ENCODE measurements around the gene CD52. TPM values are rescaled to one million over a fixed set of nuclear protein-coding genes. Genes with fewer than 3 reads are reported as not detected.
"Not testable (repeated sequence)": the region's sequence is repeated elsewhere in the genome, so short reads cannot be mapped to it uniquely, and the experiment has no call there.

CD52 gene
- total RNA-seq, 1 donor from 2014 or later: 4.6 TPM

DNA sequence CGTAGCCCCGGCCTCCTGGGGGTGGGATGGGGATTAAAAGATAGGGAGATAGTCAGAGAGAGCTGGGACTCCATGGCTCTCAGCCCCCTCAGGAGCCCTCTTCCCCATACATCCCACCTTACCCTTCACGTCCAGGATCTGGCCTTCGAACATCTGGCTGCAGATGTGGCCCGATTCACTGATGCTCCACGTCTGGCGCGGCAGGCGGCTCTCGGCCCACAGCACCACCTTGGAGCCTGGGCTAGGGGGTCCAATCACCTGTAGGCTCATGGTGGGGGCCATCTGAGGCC lies 4.2 kb downstream of the CD52 start:
- intact Hi-C loops (cut with DNase I): loop anchor here (5.0 to 10.0 kb wide), 3 partner anchors 155 to 287 kb away; partner anchors contain the start of genes C1orf232 and ZNF593
- no peak for DNase-seq (ENCODE audit: low spot score)

DNA sequence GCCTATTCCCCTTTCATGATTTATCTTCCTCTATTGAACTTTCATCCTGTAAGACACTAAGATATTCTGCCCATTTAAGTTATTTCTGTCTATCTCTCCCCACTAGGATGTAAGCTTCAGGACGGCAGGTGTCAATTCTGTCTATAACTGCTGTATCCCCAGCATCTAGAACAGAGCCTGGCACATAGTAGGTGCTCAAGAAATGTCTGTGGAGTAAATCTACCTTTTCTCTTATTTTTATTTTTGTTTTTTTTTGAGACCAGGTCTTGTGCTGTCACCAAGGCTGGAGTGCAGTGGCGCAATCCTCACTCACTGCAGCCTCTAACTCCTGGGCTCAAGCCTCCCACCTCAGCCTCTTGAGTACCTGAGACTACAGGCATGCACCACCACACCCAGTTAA lies 5.6 kb downstream of the CD52 start:
- intact Hi-C loops (cut with DNase I): loop anchor here (5.0 to 10.0 kb wide), 3 partner anchors 156 to 289 kb away; partner anchors contain the start of genes C1orf232 and ZNF593
- no peak for DNase-seq (ENCODE audit: low spot score)

GRCh38 chr1:26324550-26324949 lies 6.8 kb downstream of the CD52 start:
- intact Hi-C loops (cut with DNase I): loop anchor here (5.0 to 10.0 kb wide), 3 partner anchors 157 to 290 kb away; partner anchors contain the start of genes C1orf232 and ZNF593

GRCh38 chr1:26327956-26328362 lies 10.2 kb downstream of the CD52 start:
- DNase-seq (ENCODE audit: low spot score): no peak
- intact Hi-C loops (cut with DNase I): loop anchor here (10.0 kb wide), 1 partner anchor 293 kb away; no protein-coding TSS in a partner anchor

More at GRCh38 chr1:26324550-26324949, 6.8 kb downstream of the CD52 start:
- DNase-seq (ENCODE audit: low spot score): no peak

DNA sequence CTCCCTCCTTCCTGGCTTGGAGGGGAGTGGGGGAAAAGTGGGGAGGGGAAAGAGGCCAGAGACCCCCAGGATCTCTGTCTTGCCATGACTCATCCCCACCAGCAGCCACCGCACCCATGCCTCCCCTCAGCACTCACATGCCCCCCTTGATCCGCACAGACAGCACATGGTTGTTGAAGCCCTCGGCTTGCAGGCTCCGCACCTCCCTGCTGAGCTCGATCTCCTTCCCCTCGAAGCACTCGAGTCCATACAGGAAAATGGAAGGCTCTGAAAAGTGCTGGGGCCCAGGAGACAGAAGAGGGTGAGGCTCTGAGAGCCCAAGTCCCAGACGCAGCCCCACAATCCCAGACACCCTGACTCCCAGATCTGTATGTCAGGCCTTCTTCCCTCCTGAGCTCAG lies 10.8 kb downstream of the CD52 start:
- no peak for DNase-seq (ENCODE audit: low spot score)
- intact Hi-C loops (cut with DNase I): loop anchor here (10.0 kb wide), 1 partner anchor 294 kb away; no protein-coding TSS in a partner anchor

- intact Hi-C loops (cut with DNase I): loop anchor here (10.0 kb wide), 1 partner anchor 295 kb away; no protein-coding TSS in a partner anchor
Observed at GRCh38 chr1:26329380-26329779, 11.6 kb downstream of the CD52 start.

DNA sequence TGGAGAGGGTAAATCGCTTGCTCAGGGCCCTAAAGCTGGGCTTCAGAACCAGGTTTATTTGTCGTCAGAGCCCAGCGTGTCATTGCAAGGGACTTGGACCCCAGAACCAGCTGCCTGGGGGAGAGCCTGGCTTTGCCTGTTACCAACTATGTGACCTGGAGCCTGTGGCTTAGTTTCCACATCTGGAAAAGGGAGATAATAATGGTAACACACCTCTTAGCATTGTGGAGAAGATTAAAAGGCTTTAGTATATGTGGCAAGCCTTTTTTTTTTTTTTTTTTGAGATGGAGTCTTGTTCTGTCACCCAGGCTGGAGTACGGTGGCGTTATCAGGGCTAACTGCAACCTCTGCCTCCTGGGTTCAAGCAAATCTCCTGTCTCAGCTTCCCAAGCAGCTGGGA lies 12.5 kb downstream of the CD52 start:
- no peak for DNase-seq (ENCODE audit: low spot score)
- intact Hi-C loops (cut with DNase I): no loop called here

More at GRCh38 chr1:26329380-26329779, 11.6 kb downstream of the CD52 start:
- DNase-seq (ENCODE audit: low spot score): not testable (repeated sequence)

DNA sequence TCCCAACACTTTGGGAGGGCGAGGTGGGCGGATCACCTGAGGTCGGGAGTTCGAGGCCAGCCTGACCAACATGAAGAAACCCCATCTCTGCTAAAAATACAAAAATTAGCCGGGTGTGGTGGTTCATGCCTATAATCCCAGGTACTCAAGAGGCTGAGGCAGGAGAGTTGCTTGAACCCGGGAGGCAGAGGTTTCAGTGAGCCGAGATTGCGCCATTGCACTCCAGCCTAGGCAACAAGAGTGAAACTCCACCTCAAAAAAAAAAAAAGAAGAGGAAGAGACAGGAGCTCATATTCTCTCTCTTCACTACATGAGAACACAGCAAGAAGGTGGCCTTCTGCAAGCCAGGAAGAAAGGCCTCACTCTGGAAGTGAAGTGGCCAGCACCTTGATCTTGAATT lies 15.6 kb downstream of the CD52 start:
- intact Hi-C loops (cut with DNase I); DNase-seq (ENCODE audit: low spot score): not testable (repeated sequence)

- intact Hi-C loops (cut with DNase I): no loop called here
- no peak for DNase-seq (ENCODE audit: low spot score)
Observed at GRCh38 chr1:26335774-26336476, 18.2 kb downstream of the CD52 start.

DNA sequence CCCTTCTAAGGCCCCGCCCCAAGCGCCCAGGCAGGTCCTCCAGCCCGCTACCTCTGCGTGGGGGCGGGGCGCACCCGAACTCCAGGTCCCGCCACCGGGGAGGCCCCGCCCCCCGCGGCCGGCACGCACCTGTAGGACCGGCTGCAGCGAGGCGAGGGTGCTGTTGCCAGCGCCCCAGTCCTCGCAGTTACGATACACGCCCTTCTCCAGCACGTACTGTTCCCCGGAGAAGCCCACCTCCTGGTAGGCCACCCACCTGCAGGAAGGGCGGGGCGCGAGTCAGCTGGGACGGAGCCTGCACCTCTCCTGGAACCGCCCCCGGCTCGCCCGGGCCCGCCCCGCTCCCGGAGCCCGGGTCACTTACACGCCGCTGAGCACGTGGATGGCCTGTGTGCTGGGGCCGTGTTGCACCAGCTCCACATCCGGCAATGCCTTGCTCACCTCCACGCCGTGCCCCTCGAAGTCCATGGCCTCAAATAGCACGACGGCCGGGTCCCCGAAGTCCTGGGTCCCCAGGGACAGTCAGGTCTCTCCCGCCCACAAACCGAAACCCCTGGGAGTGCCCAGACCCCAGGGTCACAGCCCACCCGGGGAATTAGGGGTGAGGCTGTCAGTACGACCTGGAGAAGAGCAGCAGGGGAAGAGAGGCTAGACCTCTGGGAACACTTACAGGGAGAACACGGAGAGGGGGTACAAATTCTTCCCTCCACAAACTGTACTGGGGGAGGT lies 18.9 kb downstream of the CD52 start:
- intact Hi-C loops (cut with DNase I): no loop called here
- DNase-seq (ENCODE audit: low spot score): peak; percentile 92

DNA sequence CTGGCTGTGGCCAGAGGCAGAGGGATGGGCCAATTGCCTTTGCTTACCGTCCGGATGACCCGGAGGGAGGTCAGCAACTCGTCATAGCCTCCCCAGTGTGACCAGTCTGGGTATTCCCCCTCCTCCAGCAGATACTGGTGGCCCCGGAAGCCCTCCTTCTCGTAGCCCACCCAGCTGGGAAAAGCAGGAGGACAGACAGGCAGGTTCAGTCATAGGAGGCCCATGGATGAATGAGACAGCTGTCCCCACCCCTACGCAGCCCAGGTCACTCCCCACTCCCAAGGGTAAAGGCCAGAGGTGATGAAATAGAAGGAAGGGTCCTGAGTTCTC lies 19.4 kb downstream of the CD52 start:
- DNase-seq (ENCODE audit: low spot score): no peak
- intact Hi-C loops (cut with DNase I): no loop called here

DNA sequence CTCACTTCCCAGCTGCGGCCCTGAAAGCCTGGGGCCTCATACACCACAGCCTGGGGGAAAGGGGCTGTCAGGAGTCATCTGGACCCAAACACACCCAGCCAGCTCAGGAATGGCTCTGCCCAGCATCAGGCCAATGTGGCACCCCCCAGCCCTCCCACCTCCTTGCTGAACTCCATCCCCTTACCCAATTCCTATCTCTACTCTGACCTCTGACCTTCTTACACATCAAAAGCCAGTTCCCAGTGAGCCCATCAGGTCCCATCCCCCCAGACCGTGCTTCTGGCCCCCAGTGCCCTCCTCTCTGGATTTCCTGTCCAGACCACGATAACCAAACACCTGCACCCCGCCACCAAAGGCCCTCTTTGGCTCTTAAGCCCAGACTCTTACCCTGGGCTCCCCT lies 19.9 kb downstream of the CD52 start:
- intact Hi-C loops (cut with DNase I): no loop called here
- no peak for DNase-seq (ENCODE audit: low spot score)

DNA sequence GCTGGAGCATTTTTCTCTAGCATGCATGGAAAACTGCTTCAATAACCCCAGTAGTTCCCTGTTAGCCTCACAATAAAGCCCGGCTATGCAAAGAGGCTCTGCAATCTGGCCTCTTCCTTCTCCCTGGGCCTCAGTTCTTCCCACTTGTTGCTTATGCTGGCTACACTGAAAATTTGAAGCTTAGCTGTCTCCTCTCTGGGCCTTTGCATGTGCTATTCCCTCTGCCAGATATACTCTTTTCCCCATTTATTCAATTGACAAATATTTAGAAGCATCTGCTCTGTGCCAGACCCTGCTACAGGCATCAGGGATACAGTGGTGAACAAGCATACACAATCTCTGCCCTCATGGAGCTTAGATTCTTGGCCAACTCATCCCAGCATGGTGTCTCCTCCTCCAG lies 20.9 kb downstream of the CD52 start:
- no peak for DNase-seq (ENCODE audit: low spot score)
- intact Hi-C loops (cut with DNase I): no loop called here

DNA sequence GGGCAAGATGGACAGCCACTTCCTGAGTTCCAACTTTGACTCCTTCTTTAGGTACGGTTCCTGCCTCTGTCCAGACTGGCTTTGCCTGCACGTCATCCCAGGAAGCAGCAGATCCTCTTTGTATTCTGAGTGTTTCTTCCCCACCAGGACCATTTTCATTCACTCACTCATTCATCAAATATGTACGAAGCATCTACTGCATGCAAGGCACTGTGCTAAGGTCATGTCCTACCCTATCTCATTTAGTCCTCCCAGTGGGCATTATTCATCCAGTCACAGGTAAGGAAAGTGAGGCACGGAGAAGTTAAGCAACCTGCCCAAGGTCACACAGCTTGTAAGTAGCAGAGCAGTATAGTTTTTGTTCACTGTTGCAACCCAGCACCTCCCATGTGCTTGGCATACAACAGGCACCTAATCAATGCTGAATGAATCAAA lies 22.3 kb downstream of the CD52 start:
- intact Hi-C loops (cut with DNase I): no loop called here
- no peak for DNase-seq (ENCODE audit: low spot score)

- intact Hi-C loops (cut with DNase I): no loop called here
- no peak for DNase-seq (ENCODE audit: low spot score)
Observed at GRCh38 chr1:26344147-26344920, 26.6 kb downstream of the CD52 start.

GRCh38 chr1:26345718-26346117 lies 28.0 kb downstream of the CD52 start:
- intact Hi-C loops (cut with DNase I): no loop called here

DNA sequence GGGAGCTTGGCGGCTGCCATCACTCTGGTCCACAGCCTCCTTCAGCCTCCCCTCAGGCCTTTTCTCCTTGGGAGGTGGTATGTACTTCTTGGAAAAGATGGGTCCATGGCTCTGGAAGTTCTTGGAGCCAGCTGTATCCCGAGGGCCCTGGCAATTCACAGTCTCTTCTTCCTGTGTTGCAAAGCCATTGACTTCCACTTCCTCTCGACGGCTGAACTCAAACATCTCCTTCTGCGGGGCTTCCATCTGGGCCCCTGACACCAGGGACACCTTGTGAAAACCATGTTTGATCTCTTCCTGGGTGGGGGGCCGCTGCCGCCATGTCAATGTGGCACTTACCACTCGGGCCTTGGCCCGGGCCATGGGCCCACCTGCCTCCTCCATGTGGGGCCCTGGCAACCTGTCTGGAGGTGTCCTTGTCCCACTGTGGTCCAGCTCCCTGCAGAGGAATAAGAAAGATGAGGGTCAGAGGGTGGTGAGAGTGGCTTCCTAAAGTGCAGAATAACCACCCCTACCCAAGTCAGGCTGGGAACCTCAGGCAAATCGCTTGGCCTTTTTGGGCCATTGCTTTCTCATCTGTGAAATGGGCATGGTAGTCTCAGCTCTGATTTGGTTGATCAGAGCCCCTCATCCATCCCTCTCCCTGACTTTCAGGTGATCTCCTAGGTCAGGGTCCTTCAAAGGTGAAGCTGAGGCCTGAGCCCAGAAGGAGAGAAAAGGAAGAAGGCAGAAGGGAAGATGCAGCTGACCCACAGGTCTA lies 28.7 kb downstream of the CD52 start:
- intact Hi-C loops (cut with DNase I): no loop called here
- DNase-seq (ENCODE audit: low spot score): no peak

More at GRCh38 chr1:26345718-26346117, 28.0 kb downstream of the CD52 start:
- DNase-seq (ENCODE audit: low spot score): no peak

- intact Hi-C loops (cut with DNase I): no loop called here
- no peak for DNase-seq (ENCODE audit: low spot score)
Observed at GRCh38 chr1:26349188-26349876, 31.6 kb downstream of the CD52 start.

DNA sequence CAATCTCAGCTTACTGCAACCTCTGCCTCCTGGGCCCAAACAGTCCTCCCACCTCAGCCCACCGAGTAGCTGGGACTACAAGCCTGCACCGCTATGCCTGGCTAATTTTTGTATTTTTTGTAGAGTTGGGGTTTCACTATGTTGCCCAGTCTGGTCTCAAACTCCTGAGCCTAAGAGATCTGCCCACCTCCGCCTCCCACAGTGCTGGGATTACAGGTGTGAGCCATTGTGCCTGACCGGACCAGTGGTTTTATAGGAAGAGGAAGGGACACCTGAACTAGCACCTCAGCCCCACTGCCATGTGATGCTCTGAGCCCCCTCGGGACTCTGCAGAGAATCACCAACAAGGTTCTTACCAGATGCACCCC lies 32.1 kb downstream of the CD52 start:
- intact Hi-C loops (cut with DNase I): no loop called here

More for the DNA sequence above, 32.1 kb downstream of the CD52 start:
- DNase-seq (ENCODE audit: low spot score): no peak

Measured in cardiac septum (tissue), 1 donor.